PC-9 (cell line): ENCODE results near the gene EIF4E. TPM values are rescaled to one million over a fixed set of nuclear protein-coding genes. Genes with fewer than 3 reads are reported as not detected.

Experiments
- BruUV-seq: library from RNA; stranded (reverse); fragments of 400-500 nt; replicated peaks from 2 replicates; lab custom pipeline; 2021; lab: Mats Ljungman, UMichigan
- CTCF ChIA-PET: fragments of 300-600 bp; sonication (Branson Sonifier 250); formaldehyde crosslinking; loops from one replicate; lab custom pipeline; 2022; ENCODE audit warnings: antibody characterized with exemption; lab: Charles Lee
- POLR2A ChIA-PET: fragments of 300-600 bp; sonication (Branson Sonifier 250); formaldehyde crosslinking; loops from one replicate; lab custom pipeline; 2022; ENCODE audit warnings: antibody characterized with exemption; ENCODE audit not compliant: unreplicated experiment; lab: Charles Lee
- DNase-seq, 2 experiments: peaks; one replicate each; pipeline versions ENCODE4 v3.0.0 to v3.0.0-alpha.2; 2015 to 2022; ENCODE audit warnings: mixed read lengths in 1 of 2
- H2AFZ ChIP-seq: fragments of 200-600 bp; sonication (generic); 2 replicates; pipeline ENCODE4 v1.8.1; 2017; ENCODE audit warnings: antibody characterized with exemption
- H3F3A ChIP-seq: fragments of 200-600 bp; sonication (generic); 2 replicates; pipeline ENCODE4 v1.8.1; 2017; ENCODE audit warnings: antibody characterized with exemption, mild to moderate bottlenecking, low read depth; ENCODE audit not compliant: insufficient read depth
- H3K27ac ChIP-seq: fragments of 200-600 bp; sonication (generic); 2 replicates; pipeline ENCODE4 v1.6.1; 2016; ENCODE audit warnings: mixed run types
- H3K27me3 ChIP-seq: fragments of 200-600 bp; sonication (generic); 2 replicates; pipeline ENCODE4 v1.6.1; 2016; ENCODE audit warnings: low read depth, mixed run types; ENCODE audit not compliant: insufficient read depth
- H3K36me3 ChIP-seq: fragments of 200-600 bp; sonication (generic); 2 replicates; pipeline ENCODE4 v1.6.1; 2016; ENCODE audit warnings: low read depth, mixed run types
- H3K4me1 ChIP-seq: fragments of 200-600 bp; sonication (generic); replicated peaks from 2 replicates; pipeline ENCODE4 v1.6.1; 2016; ENCODE audit warnings: mixed run types; ENCODE audit not compliant: insufficient read depth
- H3K4me2 ChIP-seq: fragments of 200-600 bp; sonication (generic); 2 replicates; pipeline ENCODE4 v1.6.1; 2017; ENCODE audit warnings: mixed run types
- H3K4me3 ChIP-seq: fragments of 200-600 bp; sonication (generic); 2 replicates; pipeline ENCODE4 v1.6.1; 2016; ENCODE audit warnings: mixed run types
- H3K79me2 ChIP-seq: fragments of 200-600 bp; sonication (generic); 2 replicates; pipeline ENCODE4 v1.6.1; 2017; ENCODE audit warnings: low read depth, mixed run types
- H3K9me2 ChIP-seq: fragments of 200-600 bp; sonication (generic); 2 replicates; pipeline ENCODE4 v1.8.1; 2017; ENCODE audit warnings: mild to moderate bottlenecking; ENCODE audit not compliant: insufficient read depth
- H3K9me3 ChIP-seq: fragments of 200-600 bp; sonication (generic); 2 replicates; pipeline ENCODE4 v1.8.1; 2016; ENCODE audit warnings: low read depth; ENCODE audit not compliant: insufficient read depth
- H4K20me1 ChIP-seq: fragments of 200-600 bp; sonication (generic); 2 replicates; pipeline ENCODE4 v1.8.1; 2017; ENCODE audit not compliant: insufficient read depth
- CTCF ChIP-seq: fragments of 200-600 bp; sonication (generic); conservative IDR thresholded peaks from 2 replicates; pipeline ENCODE4 v1.6.1; 2017; ENCODE audit warnings: mixed run types, antibody characterized with exemption, mild to moderate bottlenecking, moderate library complexity
- EZH2 ChIP-seq: fragments of 200-600 bp; sonication (generic); IDR thresholded peaks from 2 replicates; pipeline ENCODE4 v1.8.0; 2017; ENCODE audit warnings: antibody characterized with exemption, low read depth
- intact Hi-C: fragments of 100-400 bp; cut with micrococcal nuclease; formaldehyde crosslinking; loops from one replicate; pipeline ENCODE4 v1.10.0; 2022; ENCODE audit not compliant: unreplicated experiment
- total RNA-seq: library from RNA; stranded (reverse); gene quantifications from 2 replicates; pipeline ENCODE4 v1.2.3, GENCODE V29; 2021

Gene EIF4E
- total RNA-seq, 1 experiment from 2014 or later = 59.6 TPM

GRCh38 chr4:98905839-98906238 is 23.1 kb downstream of the EIF4E start:
- intact Hi-C loops = no loop called here
- no peak overlapping the region for H3K27ac ChIP-seq
- H3F3A ChIP-seq = no peaks in the 10 kb centered on the region
- ChIA-PET POLR2A (no interaction called here), CTCF (no interaction called here)
- TF ChIP-seq CTCF (no peak), EZH2 (no peak)
- no peaks in the 10 kb centered on the region for H3K4me1 ChIP-seq
- H4K20me1 ChIP-seq = peaks cover 67% of the 10 kb centered on the region
- H3K9me2 ChIP-seq = no peaks in the 10 kb centered on the region
- peaks cover 24% of the 10 kb centered on the region for H3K36me3 ChIP-seq
- H3K27me3 ChIP-seq = no peaks in the 10 kb centered on the region
- no peak overlapping the region for H3K4me3 ChIP-seq
- DNase-seq = no peak
- no TSS peak for BruUV-seq
- H3K79me2 ChIP-seq = peaks cover 92% of the 10 kb centered on the region
- H3K9me3 ChIP-seq = no peaks in the 10 kb centered on the region
- no peak overlapping the region for H3K4me2 ChIP-seq
- no peak overlapping the region for H2AFZ ChIP-seq

DNA sequence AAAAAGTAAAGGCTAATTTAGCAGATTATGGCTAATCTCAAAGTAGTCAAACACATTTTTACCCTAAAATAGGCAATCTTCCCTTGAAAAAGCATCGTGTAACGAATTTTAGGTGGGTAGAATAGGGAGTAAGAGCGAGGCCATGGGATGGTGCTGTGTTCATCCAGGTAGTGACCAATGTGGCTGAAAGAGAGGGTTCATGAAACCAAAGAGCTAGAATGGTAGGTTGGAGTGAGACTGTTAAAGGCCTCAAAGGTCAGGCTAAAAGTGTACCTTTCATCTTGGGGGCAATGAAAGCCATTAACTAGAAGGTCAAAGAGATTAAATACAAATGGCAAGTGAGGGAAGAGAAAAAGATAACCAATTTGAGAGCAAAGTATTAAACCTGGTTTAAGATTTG is 23.6 kb downstream of the EIF4E start:
- no TSS peak for BruUV-seq
- Histone ChIP-seq H3K9me2 (no peaks in the 10 kb centered on the region), H3K9me3 (no peaks in the 10 kb centered on the region), H3K79me2 (peaks cover 86% of the 10 kb centered on the region), H3K4me3 (no peak overlapping the region), H3K36me3 (peaks cover 29% of the 10 kb centered on the region), H3F3A (no peaks in the 10 kb centered on the region), H3K27ac (no peak overlapping the region), H3K27me3 (no peaks in the 10 kb centered on the region), H3K4me1 (no peaks in the 10 kb centered on the region), H4K20me1 (peaks cover 64% of the 10 kb centered on the region), H3K4me2 (no peak overlapping the region), H2AFZ (no peak overlapping the region)
- DNase-seq = no peak
- intact Hi-C loops = no loop called here
- ChIA-PET CTCF (no interaction called here), POLR2A (no interaction called here)
- TF ChIP-seq CTCF = no peak
- TF ChIP-seq EZH2 = no peak

DNA sequence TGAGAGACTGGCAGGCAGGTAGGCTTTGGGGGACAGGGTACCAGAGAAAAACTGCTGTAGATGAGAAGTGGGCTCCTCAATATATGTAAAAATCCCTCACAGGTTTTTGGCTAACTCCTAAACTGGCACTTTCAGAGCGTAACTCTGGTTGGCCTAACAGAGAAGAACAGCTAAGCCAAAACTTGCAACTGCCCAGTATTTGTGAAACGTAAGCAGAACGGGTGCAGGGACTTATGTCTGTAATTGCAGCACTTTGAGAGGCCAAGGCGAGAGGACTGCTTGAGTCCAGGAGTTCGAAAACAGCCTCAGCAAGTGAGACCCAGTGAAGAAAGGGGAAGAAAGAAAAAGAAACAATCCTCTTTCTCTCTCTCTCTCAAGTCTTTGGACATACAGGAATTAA is 25.0 kb downstream of the EIF4E start:
- ChIA-PET POLR2A (no interaction called here), CTCF (no interaction called here)
- intact Hi-C loops = no loop called here
- no peak for TF ChIP-seq EZH2
- TF ChIP-seq CTCF = no peak
- Histone ChIP-seq H3K27ac (no peak overlapping the region), H3K4me3 (no peak overlapping the region), H3K36me3 (peaks cover 42% of the 10 kb centered on the region), H3K4me2 (no peak overlapping the region), H3K27me3 (no peaks in the 10 kb centered on the region), H4K20me1 (peaks cover 54% of the 10 kb centered on the region), H3K79me2 (peaks cover 85% of the 10 kb centered on the region), H2AFZ (no peak overlapping the region), H3F3A (peaks cover 4% of the 10 kb centered on the region; the same call in 1 of the 2 replicates), H3K9me2 (no peaks in the 10 kb centered on the region), H3K4me1 (no peaks in the 10 kb centered on the region), H3K9me3 (no peaks in the 10 kb centered on the region)
- no peak for DNase-seq
- no TSS peak for BruUV-seq
